Naive thymus-derived CD8-positive, alpha-beta T cell (primary cell): ENCODE measurements around the gene GUCY2D. TPM values are rescaled to one million over a fixed set of nuclear protein-coding genes. Genes with fewer than 3 reads are reported as not detected.
"Not testable (repeated sequence)": the region's sequence is repeated elsewhere in the genome, so short reads cannot be mapped to it uniquely, and the experiment has no call there.

Experiments used
- ATAC-seq, 2 donors: fragments of 150-1000 bp; cut with Tn5 transposase in 1 of 2; sonication (Bioruptor Pico), chemical (Tn5 transposase) in 1 of 2; 1 replicate in 1 of 2; 2 replicates in 1 of 2; pipeline ENCODE4 v1.10.0; 2021; ENCODE audit warnings: mild to moderate bottlenecking in 2 of 2, moderate library complexity in 2 of 2
- POLR2A ChIA-PET: fragments of 350-600 bp; sonication (Branson Sonifier 250); formaldehyde crosslinking; loops from one replicate; lab custom pipeline; 2021; ENCODE audit warnings: antibody characterized with exemption; lab: Charles Lee
- DNase-seq, 10 donors: peaks; one replicate each; pipeline versions ENCODE4 v3.0.0 to v3.0.0-alpha.2; 2020 to 2022
- H3K27ac Mint-ChIP-seq, 10 donors: one replicate each; pipeline ENCODE4 v1.8.0; 2020 to 2022; ENCODE audit warnings: mild to moderate bottlenecking in 10 of 10, mixed read lengths in 10 of 10, moderate library complexity in 4 of 10, inconsistent platforms in 1 of 10
- H3K27me3 Mint-ChIP-seq, 5 donors: one replicate each; pipeline ENCODE4 v1.8.0; 2021 to 2022; ENCODE audit warnings: mixed read lengths in 5 of 5
- H3K36me3 Mint-ChIP-seq, 3 donors: one replicate each; pipeline ENCODE4 v1.8.0; 2020 to 2022; ENCODE audit warnings: mixed read lengths in 3 of 3, mild to moderate bottlenecking in 2 of 3, inconsistent platforms in 1 of 3
- H3K4me1 Mint-ChIP-seq, 4 donors: one replicate each; pipeline ENCODE4 v1.8.0; 2021 to 2022; ENCODE audit warnings: mixed read lengths in 4 of 4
- H3K4me3 Mint-ChIP-seq, 10 donors: one replicate each; pipeline ENCODE4 v1.8.0; 2020 to 2022; ENCODE audit warnings: mild to moderate bottlenecking in 10 of 10, mixed read lengths in 10 of 10, moderate library complexity in 6 of 10, inconsistent platforms in 1 of 10
- H3K9me3 Mint-ChIP-seq, 9 donors: one replicate each; pipeline ENCODE4 v1.8.0; 2020 to 2022; ENCODE audit warnings: mixed read lengths in 9 of 9, mild to moderate bottlenecking in 3 of 9, inconsistent platforms in 1 of 9, moderate library complexity in 1 of 9
- polyA plus RNA-seq, 3 donors: library from polyadenylated mRNA; unstranded; fragments of 300-500 nt; fragmentation: Illumina TruSeq; gene quantifications; one replicate each; pipeline ENCODE4 v1.2.3, GENCODE V29; 2021
- total RNA-seq, 8 experiments: library from RNA in 2 of 8; stranded (reverse) in 2 of 8; gene quantifications; one replicate each; pipeline ENCODE4 v1.2.3 and lab custom pipeline; 2021 to 2026

Gene GUCY2D
- total and polyA plus RNA-seq, 5 experiments from 2014 or later = 0.17 TPM; not detected in 4

GRCh38 chr17:8056976-8057625 is 54.7 kb downstream of the GUCY2D start:
- peak overlapping the region in 1 of 10 donors; percentile 9 for H3K4me3 Mint-ChIP-seq

DNA sequence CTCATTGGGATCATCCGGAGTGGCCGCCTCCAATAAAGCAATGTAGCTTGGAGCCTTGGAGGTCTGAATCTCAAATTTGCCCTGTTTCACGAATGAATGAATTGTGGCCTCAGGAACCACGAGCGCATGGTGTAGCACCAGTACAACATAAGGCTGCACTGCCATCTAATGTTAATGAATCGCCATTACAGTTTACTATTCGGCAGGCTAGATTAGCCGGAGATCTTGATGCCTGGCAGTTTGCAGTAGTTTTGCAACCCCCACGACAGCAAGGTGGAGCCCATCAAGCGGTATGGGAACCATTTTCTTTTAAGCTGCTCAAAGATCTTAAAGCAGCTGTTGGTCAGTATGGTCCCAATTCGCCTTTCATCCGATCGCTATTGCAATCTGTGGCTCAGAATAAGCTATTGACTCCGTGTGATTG is 55.3 kb downstream of the GUCY2D start:
- POLR2A ChIA-PET = no interaction called here
- no peaks in the 10 kb centered on the region for H3K36me3 Mint-ChIP-seq
- H3K27me3 Mint-ChIP-seq = peaks cover 30 to 61% (median 37%) of the 10 kb centered on the region in 5 donors
- H3K4me1 Mint-ChIP-seq = peaks cover 0 to 30% (median 5%) of the 10 kb centered on the region in 4 donors
- no peak overlapping the region for H3K27ac Mint-ChIP-seq
- DNase-seq = peak in 9 of 10 donors; percentile 28 to 72 (median 60)
- H3K9me3 Mint-ChIP-seq = no peaks in the 10 kb centered on the region
- ATAC-seq = peak; percentile 92 to 94
- H3K4me3 Mint-ChIP-seq = no peak overlapping the region

More at GRCh38 chr17:8056976-8057625, 54.7 kb downstream of the GUCY2D start:
- peak in 1 of 2 donors; percentile 15 for ATAC-seq
- DNase-seq = no peak
- POLR2A ChIA-PET = no interaction called here
- peak overlapping the region in 1 of 10 donors; percentile 85 for H3K27ac Mint-ChIP-seq
- H3K36me3 Mint-ChIP-seq = no peaks in the 10 kb centered on the region
- peaks cover 0 to 30% (median 3%) of the 10 kb centered on the region in 4 donors for H3K4me1 Mint-ChIP-seq
- H3K9me3 Mint-ChIP-seq = no peaks in the 10 kb centered on the region
- peaks cover 26 to 54% (median 31%) of the 10 kb centered on the region in 5 donors for H3K27me3 Mint-ChIP-seq

GRCh38 chr17:8059131-8059530 is 56.7 kb downstream of the GUCY2D start:
- POLR2A ChIA-PET = interaction anchor here (1.0 kb wide), 1 partner anchor 24 kb away, joined by 3 read pairs; no protein-coding TSS in a partner anchor
- Mint-ChIP-seq H3K4me3 (no peak overlapping the region), H3K27ac (no peak overlapping the region), H3K4me1 (peaks cover 0 to 30% (median 6%) of the 10 kb centered on the region in 4 donors), H3K27me3 (peaks cover 38 to 74% (median 45%) of the 10 kb centered on the region in 5 donors), H3K9me3 (no peaks in the 10 kb centered on the region), H3K36me3 (no peaks in the 10 kb centered on the region)
- ATAC-seq = no peak
- DNase-seq = no peak

- H3K4me1 Mint-ChIP-seq = peaks cover 0 to 28% (median 6%) of the 10 kb centered on the region in 4 donors
- no peaks in the 10 kb centered on the region for H3K9me3 Mint-ChIP-seq
- POLR2A ChIA-PET = interaction anchor here (0.8 to 1.5 kb wide), 3 partner anchors 19 to 58 kb away, joined by 4 to 5 read pairs (median 4); partner anchors contain the start of gene ALOXE3
- peak overlapping the region in 1 of 10 donors; percentile 45 for H3K4me3 Mint-ChIP-seq
- H3K36me3 Mint-ChIP-seq = no peaks in the 10 kb centered on the region
- DNase-seq (peak in 9 of 10 donors; percentile 42 to 81 (median 64)), ATAC-seq (peak; percentile 58 to 70)
- peaks cover 38 to 74% (median 48%) of the 10 kb centered on the region in 5 donors for H3K27me3 Mint-ChIP-seq
- no peak overlapping the region for H3K27ac Mint-ChIP-seq
Measured at GRCh38 chr17:8060274-8060673, 57.9 kb downstream of the GUCY2D start.

DNA sequence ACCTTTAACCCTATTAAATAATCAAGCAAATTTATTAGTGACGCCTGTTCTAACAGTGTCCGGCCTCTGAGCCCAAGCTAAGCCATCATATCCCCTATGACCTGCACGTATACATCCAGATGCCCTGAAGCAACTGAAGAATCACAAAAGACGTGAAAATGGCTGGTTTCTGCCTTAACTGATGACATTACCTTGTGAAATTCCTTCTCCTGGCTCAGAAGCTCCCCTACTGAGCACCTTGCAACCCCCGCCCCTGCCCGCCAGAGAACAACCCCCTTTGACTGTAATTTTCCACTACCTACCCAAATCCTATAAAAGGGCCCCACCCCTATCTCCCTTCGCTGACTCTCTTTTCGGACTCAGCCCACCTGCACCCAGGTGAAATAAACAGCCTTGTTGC is 59.4 kb downstream of the GUCY2D start:
- DNase-seq, ATAC-seq, H3K9me3 Mint-ChIP-seq, H3K27ac Mint-ChIP-seq, H3K4me3 Mint-ChIP-seq, H3K36me3 Mint-ChIP-seq, POLR2A ChIA-PET: not testable (repeated sequence)
- Mint-ChIP-seq H3K27me3 (peaks cover 34 to 71% (median 45%) of the 10 kb centered on the region in 5 donors), H3K4me1 (peaks cover 0 to 13% (median 6%) of the 10 kb centered on the region in 4 donors)

- Mint-ChIP-seq H3K9me3 (no peaks in the 10 kb centered on the region), H3K4me1 (peaks cover 0 to 7% (median 4%) of the 10 kb centered on the region in 4 donors), H3K4me3 (no peak overlapping the region), H3K36me3 (no peaks in the 10 kb centered on the region), H3K27ac (no peak overlapping the region), H3K27me3 (peaks cover 33 to 65% (median 45%) of the 10 kb centered on the region in 5 donors)
- no peak for DNase-seq
- no peak for ATAC-seq
- POLR2A ChIA-PET = no interaction called here
Measured at GRCh38 chr17:8062435-8062806, 60.0 kb downstream of the GUCY2D start.

GRCh38 chr17:8062807-8063483 is 60.5 kb downstream of the GUCY2D start:
- no peak for ATAC-seq
- POLR2A ChIA-PET = no interaction called here
- no peaks in the 10 kb centered on the region for H3K9me3 Mint-ChIP-seq

GRCh38 chr17:8063761-8064534 is 61.5 kb downstream of the GUCY2D start:
- peaks cover 0 to 4% (median 2%) of the 10 kb centered on the region in 4 donors for H3K4me1 Mint-ChIP-seq
- DNase-seq = peak in 1 of 10 donors; percentile 19
- H3K9me3 Mint-ChIP-seq = no peaks in the 10 kb centered on the region
- POLR2A ChIA-PET = no interaction called here
- no peak for ATAC-seq
- H3K27me3 Mint-ChIP-seq = peaks cover 26 to 51% (median 39%) of the 10 kb centered on the region in 5 donors
- no peak overlapping the region for H3K27ac Mint-ChIP-seq
- H3K36me3 Mint-ChIP-seq = no peaks in the 10 kb centered on the region
- H3K4me3 Mint-ChIP-seq = no peak overlapping the region

More at GRCh38 chr17:8062807-8063483, 60.5 kb downstream of the GUCY2D start:
- DNase-seq = no peak
- Mint-ChIP-seq H3K27ac (no peak overlapping the region), H3K36me3 (no peaks in the 10 kb centered on the region), H3K27me3 (peaks cover 29 to 60% (median 42%) of the 10 kb centered on the region in 5 donors), H3K4me1 (peaks cover 0 to 4% (median 3%) of the 10 kb centered on the region in 4 donors), H3K4me3 (no peak overlapping the region)

DNA sequence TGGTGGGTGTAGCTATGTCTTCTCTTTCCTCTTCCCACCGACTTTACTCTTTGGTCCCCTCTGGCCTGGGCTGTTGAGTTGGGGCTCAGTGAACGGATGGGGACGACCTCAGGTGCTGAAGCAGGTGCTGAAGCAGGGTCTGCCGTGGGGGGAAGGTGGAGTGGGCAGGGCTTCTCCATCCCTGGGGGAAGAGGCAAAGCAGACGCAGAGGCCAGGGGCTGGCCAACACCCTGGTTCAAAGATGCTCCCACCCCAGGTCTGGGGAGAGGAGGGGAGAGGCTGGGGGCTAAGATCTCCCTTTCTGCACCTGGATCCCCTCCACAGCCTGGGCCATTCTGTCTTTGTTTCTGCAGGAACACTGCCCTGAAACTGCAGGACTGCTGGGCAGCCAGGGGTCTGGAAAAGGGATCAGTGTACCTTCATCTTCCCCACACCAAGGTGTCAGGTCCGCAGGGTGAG is 62.2 kb downstream of the GUCY2D start:
- H3K4me1 Mint-ChIP-seq = peaks cover 0 to 4% (median 2%) of the 10 kb centered on the region in 4 donors
- ATAC-seq (no peak), DNase-seq (no peak)
- POLR2A ChIA-PET = no interaction called here
- no peak overlapping the region for H3K4me3 Mint-ChIP-seq
- no peak overlapping the region for H3K27ac Mint-ChIP-seq
- no peaks in the 10 kb centered on the region for H3K36me3 Mint-ChIP-seq
- H3K9me3 Mint-ChIP-seq = no peaks in the 10 kb centered on the region
- peaks cover 26 to 45% (median 35%) of the 10 kb centered on the region in 5 donors for H3K27me3 Mint-ChIP-seq

- ATAC-seq (no peak), DNase-seq (no peak)
- Mint-ChIP-seq H3K9me3 (no peaks in the 10 kb centered on the region), H3K27ac (peak overlapping the region in 1 of 10 donors; percentile 38), H3K4me3 (no peak overlapping the region), H3K36me3 (no peaks in the 10 kb centered on the region), H3K4me1 (peaks cover 3 to 4% (median 4%) of the 10 kb centered on the region in 4 donors), H3K27me3 (peaks cover 13 to 48% (median 31%) of the 10 kb centered on the region in 5 donors)
- POLR2A ChIA-PET = no interaction called here
Measured at GRCh38 chr17:8066841-8067775, 64.7 kb downstream of the GUCY2D start.

DNA sequence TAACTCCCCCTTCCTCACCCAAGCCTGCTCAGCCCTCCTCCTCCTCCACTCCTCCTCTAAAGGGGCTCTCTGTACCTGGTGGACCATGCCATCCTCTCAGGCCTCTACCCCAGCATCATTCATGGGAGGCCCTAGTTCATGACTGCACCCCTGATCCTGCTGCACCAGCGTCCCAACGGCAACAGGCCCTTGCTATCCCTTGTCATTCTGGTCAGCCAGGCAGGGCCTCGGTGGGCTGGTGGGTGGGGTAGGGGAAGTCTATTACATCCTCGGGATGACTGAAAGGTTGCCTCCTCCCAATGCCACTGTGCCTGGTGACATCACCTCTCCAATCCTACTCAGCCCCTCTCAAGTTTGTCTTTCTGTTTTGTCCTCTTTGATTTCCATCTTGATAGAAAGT is 65.4 kb downstream of the GUCY2D start:
- ATAC-seq (no peak), DNase-seq (no peak)
- POLR2A ChIA-PET = no interaction called here
- no peak overlapping the region for H3K4me3 Mint-ChIP-seq
- peaks cover 11 to 45% (median 29%) of the 10 kb centered on the region in 5 donors for H3K27me3 Mint-ChIP-seq
- no peaks in the 10 kb centered on the region for H3K36me3 Mint-ChIP-seq
- H3K27ac Mint-ChIP-seq = no peak overlapping the region
- H3K9me3 Mint-ChIP-seq = no peaks in the 10 kb centered on the region
- peaks cover 4 to 11% (median 10%) of the 10 kb centered on the region in 4 donors for H3K4me1 Mint-ChIP-seq
